DOHH2 (cell line): Measurements from ENCODE around the gene PRMT1.

ENCODE experiments used
- H3F3A ChIP-seq: fragments of 200-600 bp; sonication (generic), shearing (Covaris generic); 2 replicates; pipeline ENCODE4 v1.6.0; 2016; ENCODE audit warnings: antibody characterized with exemption, mild to moderate bottlenecking; ENCODE audit not compliant: control insufficient read depth, insufficient read depth
- H3K27ac ChIP-seq: fragments of 200-600 bp; sonication (generic); 2 replicates; pipeline ENCODE4 v1.5.1; 2014; ENCODE audit warnings: low read depth, mild to moderate bottlenecking, low read length, moderate library complexity
- H3K27me3 ChIP-seq: fragments of 200-600 bp; sonication (generic); 2 replicates; pipeline ENCODE4 v1.6.1; 2014; ENCODE audit warnings: mild to moderate bottlenecking, low read length, mixed read lengths; ENCODE audit not compliant: control insufficient read depth
- H3K36me3 ChIP-seq: fragments of 200-600 bp; sonication (generic); 2 replicates; pipeline ENCODE4 v1.6.1; 2014; ENCODE audit warnings: mild to moderate bottlenecking, low read length, moderate library complexity, mixed read lengths; ENCODE audit not compliant: control insufficient read depth
- H3K4me1 ChIP-seq: fragments of 200-600 bp; sonication (generic); 2 replicates; pipeline ENCODE4 v1.6.1; 2014; ENCODE audit warnings: mild to moderate bottlenecking, low read length, mixed read lengths; ENCODE audit not compliant: control insufficient read depth
- H3K4me2 ChIP-seq: fragments of 200-600 bp; sonication (generic); 2 replicates; pipeline ENCODE4 v1.6.0; 2014; ENCODE audit warnings: mild to moderate bottlenecking, low read length, moderate library complexity
- H3K4me3 ChIP-seq: fragments of 200-600 bp; sonication (generic); 2 replicates; pipeline ENCODE4 v1.5.1; 2014; ENCODE audit warnings: mild to moderate bottlenecking, low read length, mixed read lengths
- H3K79me2 ChIP-seq: fragments of 200-600 bp; sonication (generic); 2 replicates; pipeline ENCODE4 v1.6.1; 2014; ENCODE audit warnings: mild to moderate bottlenecking, low read length, mixed read lengths; ENCODE audit not compliant: control insufficient read depth
- H3K9me2 ChIP-seq: fragments of 200-600 bp; sonication (generic); replicated peaks from 2 replicates; pipeline ENCODE4 v1.6.1; 2014; ENCODE audit warnings: mild to moderate bottlenecking, low read length, mixed read lengths; ENCODE audit not compliant: control insufficient read depth
- H3K9me3 ChIP-seq: fragments of 200-600 bp; sonication (generic); 2 replicates; pipeline ENCODE4 v1.6.1; 2014; ENCODE audit warnings: antibody characterized with exemption, low read length, mixed read lengths; ENCODE audit not compliant: control insufficient read depth, insufficient read depth
- H4K20me1 ChIP-seq: fragments of 200-600 bp; sonication (generic); 2 replicates; pipeline ENCODE4 v1.6.0; 2014; ENCODE audit warnings: low read depth, mild to moderate bottlenecking, antibody characterized with exemption, low read length, moderate library complexity; ENCODE audit not compliant: control insufficient read depth, insufficient read depth
- EZH2phosphoT487 ChIP-seq: fragments of 200-600 bp; sonication (generic); IDR thresholded peaks from 2 replicates; pipeline ENCODE4 v1.6.1; 2017; ENCODE audit warnings: borderline replicate concordance, mild to moderate bottlenecking, antibody characterized with exemption, low read length, moderate library complexity, mixed read lengths
- TF ChIP-seq, protein P1 (sequence below): fragments of 200-600 bp; sonication (generic); IDR thresholded peaks from one replicate; pipeline ENCODE4 v1.5.1; 2014; ENCODE audit warnings: antibody characterized with exemption, mild to moderate bottlenecking, low read depth, low read length; ENCODE audit not compliant: poor library complexity, severe bottlenecking

Gene PRMT1

DNA sequence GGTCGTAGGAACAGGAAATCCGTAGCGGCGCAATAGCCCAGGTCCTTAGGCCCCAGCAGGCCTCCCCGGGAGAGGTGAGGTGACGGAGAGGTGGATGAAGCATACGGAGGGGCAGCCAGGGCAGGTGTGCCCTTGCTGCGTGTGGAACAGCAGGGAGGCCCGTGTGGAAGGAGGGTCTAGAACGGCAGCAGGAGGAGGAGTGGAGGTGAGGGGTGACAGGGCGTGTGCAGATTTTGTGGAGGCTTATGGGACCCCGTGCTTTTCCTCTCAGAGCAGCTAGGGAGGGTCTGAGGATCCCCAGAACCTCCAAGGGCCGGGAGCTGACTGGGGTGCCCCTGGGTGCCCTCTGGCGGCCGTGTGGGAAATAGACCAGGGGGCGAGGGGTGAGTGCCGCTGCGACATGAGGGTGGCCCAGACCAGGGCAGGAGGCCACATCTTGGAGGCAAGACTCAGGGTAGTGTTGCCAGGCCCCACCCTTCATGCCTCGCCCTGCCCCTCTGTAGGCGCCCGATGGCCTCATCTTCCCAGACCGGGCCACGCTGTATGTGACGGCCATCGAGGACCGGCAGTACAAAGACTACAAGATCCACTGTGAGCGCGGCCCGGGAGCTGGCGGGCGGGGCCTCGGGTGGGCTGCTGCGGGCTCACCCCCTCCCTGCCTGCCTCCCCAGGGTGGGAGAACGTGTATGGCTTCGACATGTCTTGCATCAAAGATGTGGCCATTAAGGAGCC lies 7.3 kb downstream of the PRMT1 start:
- Histone ChIP-seq H3F3A (peaks cover 6% of the 10 kb centered on the region; the same call in 1 of the 2 replicates), H3K79me2 (peaks cover 40% of the 10 kb centered on the region), H3K9me3 (no peaks in the 10 kb centered on the region), H3K27ac (no peak overlapping the region), H3K4me2 (no peak overlapping the region), H3K36me3 (peaks cover 91% of the 10 kb centered on the region), H3K4me1 (peaks cover 19% of the 10 kb centered on the region), H4K20me1 (peaks cover 18% of the 10 kb centered on the region; the same call in 1 of the 2 replicates), H3K4me3 (no peak overlapping the region), H3K27me3 (no peaks in the 10 kb centered on the region), H3K9me2 (no peaks in the 10 kb centered on the region)
- TF ChIP-seq, protein P1, sequence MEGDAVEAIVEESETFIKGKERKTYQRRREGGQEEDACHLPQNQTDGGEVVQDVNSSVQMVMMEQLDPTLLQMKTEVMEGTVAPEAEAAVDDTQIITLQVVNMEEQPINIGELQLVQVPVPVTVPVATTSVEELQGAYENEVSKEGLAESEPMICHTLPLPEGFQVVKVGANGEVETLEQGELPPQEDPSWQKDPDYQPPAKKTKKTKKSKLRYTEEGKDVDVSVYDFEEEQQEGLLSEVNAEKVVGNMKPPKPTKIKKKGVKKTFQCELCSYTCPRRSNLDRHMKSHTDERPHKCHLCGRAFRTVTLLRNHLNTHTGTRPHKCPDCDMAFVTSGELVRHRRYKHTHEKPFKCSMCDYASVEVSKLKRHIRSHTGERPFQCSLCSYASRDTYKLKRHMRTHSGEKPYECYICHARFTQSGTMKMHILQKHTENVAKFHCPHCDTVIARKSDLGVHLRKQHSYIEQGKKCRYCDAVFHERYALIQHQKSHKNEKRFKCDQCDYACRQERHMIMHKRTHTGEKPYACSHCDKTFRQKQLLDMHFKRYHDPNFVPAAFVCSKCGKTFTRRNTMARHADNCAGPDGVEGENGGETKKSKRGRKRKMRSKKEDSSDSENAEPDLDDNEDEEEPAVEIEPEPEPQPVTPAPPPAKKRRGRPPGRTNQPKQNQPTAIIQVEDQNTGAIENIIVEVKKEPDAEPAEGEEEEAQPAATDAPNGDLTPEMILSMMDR: peak; percentile 75
- no peak for TF ChIP-seq EZH2phosphoT487

DNA sequence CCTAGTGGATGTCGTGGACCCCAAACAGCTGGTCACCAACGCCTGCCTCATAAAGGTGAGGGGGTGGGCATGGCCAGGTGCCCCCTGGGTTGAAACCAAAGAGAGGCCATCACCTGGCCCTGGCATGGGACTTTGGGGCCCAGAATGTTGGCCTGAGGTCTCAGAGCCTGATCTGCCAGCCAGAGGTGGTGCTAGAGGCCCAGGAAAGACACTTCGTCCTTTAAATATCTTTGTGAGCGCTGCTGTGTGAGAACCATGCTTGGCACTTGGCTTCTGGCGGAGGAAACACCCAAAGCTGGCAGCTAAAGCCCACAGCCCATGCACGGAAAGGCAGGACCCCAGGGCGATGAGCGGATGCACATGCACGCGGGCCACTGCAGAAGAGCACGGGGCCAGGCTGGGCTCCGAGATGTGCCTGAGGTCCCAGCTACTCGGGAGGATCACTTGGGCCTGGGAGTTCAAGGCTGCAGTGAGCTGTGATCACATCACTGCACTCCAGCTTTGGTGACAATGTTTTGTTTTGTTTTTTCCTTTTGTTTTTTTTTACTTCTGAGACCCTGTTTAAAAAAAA lies 8.0 kb downstream of the PRMT1 start:
- Histone ChIP-seq H3K4me1 (peaks cover 12% of the 10 kb centered on the region), H3K79me2 (peaks cover 33% of the 10 kb centered on the region), H3K36me3 (peaks cover 92% of the 10 kb centered on the region), H3K4me3 (no peak overlapping the region), H4K20me1 (peaks cover 15% of the 10 kb centered on the region; the same call in 1 of the 2 replicates), H3K27ac (no peak overlapping the region), H3K27me3 (no peaks in the 10 kb centered on the region), H3K4me2 (no peak overlapping the region), H3K9me2 (no peaks in the 10 kb centered on the region), H3F3A (peaks cover 5% of the 10 kb centered on the region; the same call in 1 of the 2 replicates), H3K9me3 (no peaks in the 10 kb centered on the region)
- no peak for TF ChIP-seq EZH2phosphoT487
- TF ChIP-seq, protein P1: no peak

DNA sequence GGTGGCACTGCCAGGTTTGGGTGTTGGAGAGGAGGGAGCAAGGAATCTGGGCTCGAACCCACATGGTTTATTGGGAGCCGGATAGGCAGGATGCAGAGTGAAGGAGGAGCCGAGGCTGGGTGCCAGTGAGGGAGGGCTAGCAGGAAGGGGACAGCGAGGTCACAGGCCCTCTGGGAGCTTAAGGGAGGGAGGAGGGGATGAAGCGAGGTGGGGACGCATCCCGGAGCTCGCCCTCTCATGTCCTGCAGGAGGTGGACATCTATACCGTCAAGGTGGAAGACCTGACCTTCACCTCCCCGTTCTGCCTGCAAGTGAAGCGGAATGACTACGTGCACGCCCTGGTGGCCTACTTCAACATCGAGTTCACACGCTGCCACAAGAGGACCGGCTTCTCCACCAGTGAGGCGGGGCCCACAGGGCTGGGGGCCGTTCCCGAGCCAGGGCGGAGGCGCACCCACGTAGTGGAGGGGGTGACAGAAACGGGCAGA lies 8.8 kb downstream of the PRMT1 start:
- Histone ChIP-seq H3K4me2 (no peak overlapping the region), H3K36me3 (peaks cover 91% of the 10 kb centered on the region), H3K4me3 (no peak overlapping the region), H3K79me2 (peaks cover 25% of the 10 kb centered on the region), H4K20me1 (peaks cover 14% of the 10 kb centered on the region; the same call in 1 of the 2 replicates), H3K27me3 (no peaks in the 10 kb centered on the region), H3K9me3 (no peaks in the 10 kb centered on the region), H3K27ac (no peak overlapping the region), H3K4me1 (peaks cover 6% of the 10 kb centered on the region), H3F3A (peaks cover 2% of the 10 kb centered on the region; the same call in 1 of the 2 replicates), H3K9me2 (no peaks in the 10 kb centered on the region)
- no peak for TF ChIP-seq EZH2phosphoT487
- TF ChIP-seq, protein P1: no peak
